MM.1S (cell line): ENCODE measurements around the gene SLC43A3.

Source experiments
- EZH2 ChIP-seq: fragments of 300-600 bp; sonication (generic); optimal IDR thresholded peaks from 2 replicates; pipeline ENCODE3; 2017; ENCODE audit warnings: low read depth, mild to moderate bottlenecking, antibody characterized with exemption, low read length, mixed read lengths
- EZH2phosphoT487 ChIP-seq: fragments of 300-600 bp; sonication (generic); IDR thresholded peaks from 2 replicates; pipeline ENCODE4 v1.6.1; 2018; ENCODE audit warnings: antibody characterized with exemption, low read length
- TF ChIP-seq, protein P1 (sequence below): fragments of 300-600 bp; sonication (generic); IDR thresholded peaks from 2 replicates; pipeline ENCODE4 v1.5.1; 2016; ENCODE audit warnings: antibody characterized with exemption, low read length, mixed read lengths

- TF ChIP-seq, protein P1, sequence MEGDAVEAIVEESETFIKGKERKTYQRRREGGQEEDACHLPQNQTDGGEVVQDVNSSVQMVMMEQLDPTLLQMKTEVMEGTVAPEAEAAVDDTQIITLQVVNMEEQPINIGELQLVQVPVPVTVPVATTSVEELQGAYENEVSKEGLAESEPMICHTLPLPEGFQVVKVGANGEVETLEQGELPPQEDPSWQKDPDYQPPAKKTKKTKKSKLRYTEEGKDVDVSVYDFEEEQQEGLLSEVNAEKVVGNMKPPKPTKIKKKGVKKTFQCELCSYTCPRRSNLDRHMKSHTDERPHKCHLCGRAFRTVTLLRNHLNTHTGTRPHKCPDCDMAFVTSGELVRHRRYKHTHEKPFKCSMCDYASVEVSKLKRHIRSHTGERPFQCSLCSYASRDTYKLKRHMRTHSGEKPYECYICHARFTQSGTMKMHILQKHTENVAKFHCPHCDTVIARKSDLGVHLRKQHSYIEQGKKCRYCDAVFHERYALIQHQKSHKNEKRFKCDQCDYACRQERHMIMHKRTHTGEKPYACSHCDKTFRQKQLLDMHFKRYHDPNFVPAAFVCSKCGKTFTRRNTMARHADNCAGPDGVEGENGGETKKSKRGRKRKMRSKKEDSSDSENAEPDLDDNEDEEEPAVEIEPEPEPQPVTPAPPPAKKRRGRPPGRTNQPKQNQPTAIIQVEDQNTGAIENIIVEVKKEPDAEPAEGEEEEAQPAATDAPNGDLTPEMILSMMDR, result no peak
- no peak for TF ChIP-seq EZH2
- no peak for TF ChIP-seq EZH2phosphoT487
Measured at GRCh38 chr11:57391539-57391938, 35.4 kb downstream of the SLC43A3 start.
